Measurements from ENCODE around the gene TLE3.

TLE3 gene

DNA sequence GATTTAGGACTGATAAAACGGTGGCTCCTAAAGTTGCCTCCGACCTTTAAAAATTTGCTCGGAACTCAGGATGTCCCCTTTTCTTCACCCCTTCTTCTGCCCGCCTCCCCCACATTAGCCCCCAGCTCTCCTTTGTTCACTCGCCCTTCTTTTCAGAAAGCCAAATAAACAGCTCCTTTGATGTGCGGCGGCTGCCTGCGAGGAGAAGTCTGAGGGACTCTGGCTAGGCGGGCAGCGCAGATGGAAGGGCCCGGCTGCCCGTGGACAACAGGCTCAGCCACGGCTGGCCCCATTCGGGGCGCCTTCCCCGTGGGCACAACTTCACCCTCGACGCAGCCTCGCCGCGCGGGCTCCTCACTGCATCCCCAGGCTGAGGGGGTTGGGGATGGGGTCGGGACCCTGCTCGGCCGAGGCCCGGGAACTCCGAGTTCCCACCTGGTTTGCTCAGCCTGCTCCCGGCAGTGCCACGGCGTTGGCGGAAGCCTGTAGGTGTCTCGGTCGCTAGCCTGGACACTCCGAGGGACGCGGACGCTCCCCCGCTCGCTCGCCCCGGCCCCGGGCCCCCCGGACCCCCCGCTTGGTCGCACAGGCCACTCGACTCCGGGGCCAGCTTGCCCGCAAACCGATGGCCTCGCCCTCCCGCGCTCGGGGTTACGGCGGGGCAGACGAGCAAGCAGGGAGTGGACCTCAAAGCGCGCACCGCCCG is 897 bp upstream of the TLE3 start:
- peak; percentile 52 for DNase-seq (ENCODE audit: low spot score)

- DNase-seq (ENCODE audit: low spot score): no peak
Observed at GRCh38 chr15:70098153-70098460, 390 bp upstream of the TLE3 start.

DNA sequence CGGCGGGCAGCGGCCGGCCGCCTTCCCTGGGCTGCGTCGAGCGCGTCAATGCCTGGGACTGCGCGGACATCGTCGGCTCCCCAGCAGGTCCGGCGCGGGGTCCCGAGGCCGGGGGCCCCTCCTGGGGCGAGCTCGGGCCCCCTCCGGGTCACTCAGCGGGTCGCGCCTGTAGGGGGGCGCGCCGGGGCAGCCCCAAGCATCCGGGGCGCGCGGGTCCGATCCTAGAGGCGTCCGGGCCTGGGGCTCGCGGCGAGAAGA is 725 bp downstream of the TLE3 start:
- no peak for DNase-seq (ENCODE audit: low spot score)

DNA sequence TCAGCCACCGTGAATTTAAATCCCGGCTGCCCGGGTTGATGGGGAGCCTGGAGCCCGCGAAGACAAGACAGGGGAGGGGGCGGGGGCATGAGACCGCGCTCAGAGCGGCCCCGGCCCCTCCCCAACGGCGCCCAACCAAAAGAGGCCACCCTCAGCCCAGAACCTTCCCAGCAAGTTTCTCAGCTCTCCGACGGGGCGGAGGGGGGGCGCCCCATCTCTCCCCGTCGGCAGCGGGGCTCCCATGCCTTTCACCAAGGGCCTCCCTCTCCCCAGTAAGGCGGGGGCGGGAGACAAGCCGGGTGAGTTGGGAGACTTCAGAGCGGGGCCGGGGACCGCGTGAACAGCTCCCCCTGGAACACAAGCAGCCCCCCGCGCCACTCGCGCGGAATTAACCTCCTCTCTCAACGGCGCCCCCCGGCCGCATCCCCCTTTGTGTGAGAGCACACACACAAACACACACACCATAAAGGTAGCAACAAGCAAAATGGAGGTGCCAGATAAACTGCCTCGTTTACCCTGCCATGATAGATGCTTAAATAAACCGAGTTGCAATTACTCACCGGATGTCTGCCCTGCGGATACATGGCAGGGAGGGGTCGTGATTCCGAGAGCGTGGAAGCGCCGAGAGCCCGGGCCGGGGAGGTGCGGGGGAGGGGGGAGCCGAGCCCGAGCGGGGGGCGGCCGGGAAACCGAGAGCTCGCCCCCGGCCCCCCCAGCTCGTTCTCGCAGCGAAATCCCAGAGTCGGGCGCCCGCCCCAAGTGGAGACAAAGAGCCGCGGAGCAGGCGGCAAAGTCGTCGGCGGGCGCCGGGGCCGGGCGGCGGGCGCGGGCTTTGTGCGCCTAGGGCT is 1.3 kb downstream of the TLE3 start:
- DNase-seq (ENCODE audit: low spot score): peak; percentile 27

DNA sequence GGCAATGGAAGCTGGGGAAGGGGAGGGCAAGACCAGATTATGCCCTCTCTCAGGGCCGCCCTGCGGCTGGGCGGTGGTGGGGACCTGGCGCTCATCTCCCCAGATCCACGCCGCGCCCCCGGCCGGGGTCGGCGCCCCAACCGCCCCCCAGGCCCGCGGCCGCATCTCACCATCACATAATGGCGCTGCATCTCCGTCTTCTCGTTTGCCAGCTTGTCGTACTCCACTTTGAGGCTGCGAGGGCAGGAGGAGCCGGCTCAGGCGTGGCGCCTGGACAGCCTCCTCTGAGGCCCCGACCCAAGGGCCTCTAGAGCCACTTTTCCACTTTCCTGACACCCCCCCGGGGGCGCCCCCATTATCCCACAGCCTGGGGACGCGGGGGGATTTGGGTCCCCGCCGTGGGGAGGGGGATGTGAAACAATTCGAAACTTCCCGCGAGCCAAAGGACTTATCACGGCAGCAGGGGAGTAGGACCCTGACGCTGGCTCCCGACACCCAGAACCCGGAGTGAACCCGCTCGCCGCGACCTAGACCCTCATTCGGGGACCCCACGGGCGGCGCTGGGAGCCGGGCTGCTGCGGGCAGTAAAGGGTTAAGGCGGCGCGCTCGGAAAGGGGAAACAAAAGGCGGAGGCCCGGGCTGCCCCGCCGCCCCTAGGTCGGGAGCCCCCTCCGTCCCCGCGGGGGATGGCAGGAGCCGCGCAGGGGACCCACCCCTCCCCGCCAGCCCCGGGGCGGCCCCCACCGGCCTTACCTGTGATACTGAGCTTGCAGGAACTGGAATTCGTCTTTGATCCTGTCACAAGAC is 2.1 kb downstream of the TLE3 start:
- DNase-seq (ENCODE audit: low spot score): peak; percentile 23

GRCh38 chr15:70094690-70095311 is 2.9 kb downstream of the TLE3 start:
- peak; percentile 16 for DNase-seq (ENCODE audit: low spot score)

DNA sequence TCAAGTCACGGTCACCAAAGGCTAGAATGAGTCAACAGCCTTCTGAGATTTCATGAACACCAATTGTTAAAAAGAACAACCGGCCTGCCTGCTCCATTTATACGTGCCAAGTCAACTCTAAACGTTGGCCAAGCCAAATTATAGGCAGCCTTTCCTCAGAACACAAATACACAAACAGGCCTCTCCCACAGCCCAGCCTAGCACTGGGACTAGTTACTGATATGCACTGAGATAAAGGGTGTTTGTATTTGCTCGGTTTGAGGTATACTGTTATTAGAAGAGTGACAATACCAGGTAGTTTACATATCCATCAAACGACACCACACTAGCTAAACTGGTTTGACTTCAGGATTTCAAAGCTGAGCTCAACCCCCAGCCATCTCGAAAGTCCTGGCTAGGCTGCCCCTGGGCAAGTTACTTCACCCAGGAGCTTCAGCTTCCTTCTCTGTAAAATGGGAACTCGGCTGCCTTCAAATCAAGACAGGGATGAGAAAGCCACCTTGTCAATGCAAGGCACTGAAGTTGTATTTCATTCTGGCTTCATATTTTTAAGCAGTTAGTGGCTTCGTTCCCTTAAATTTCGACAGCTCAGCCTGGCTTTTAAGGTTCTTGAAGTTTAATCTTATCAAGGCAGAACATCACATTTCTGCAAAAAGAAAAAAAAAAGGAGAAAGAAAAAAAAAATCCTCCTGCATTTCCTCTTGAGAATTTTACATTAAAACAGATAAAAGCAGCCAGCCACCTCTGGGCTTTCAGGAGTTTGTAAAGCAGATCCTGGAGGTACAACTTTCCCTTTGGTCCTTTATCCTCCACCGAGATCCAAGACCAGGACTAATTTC is 4.0 kb downstream of the TLE3 start:
- peak; percentile 25 for DNase-seq (ENCODE audit: low spot score)

DNA sequence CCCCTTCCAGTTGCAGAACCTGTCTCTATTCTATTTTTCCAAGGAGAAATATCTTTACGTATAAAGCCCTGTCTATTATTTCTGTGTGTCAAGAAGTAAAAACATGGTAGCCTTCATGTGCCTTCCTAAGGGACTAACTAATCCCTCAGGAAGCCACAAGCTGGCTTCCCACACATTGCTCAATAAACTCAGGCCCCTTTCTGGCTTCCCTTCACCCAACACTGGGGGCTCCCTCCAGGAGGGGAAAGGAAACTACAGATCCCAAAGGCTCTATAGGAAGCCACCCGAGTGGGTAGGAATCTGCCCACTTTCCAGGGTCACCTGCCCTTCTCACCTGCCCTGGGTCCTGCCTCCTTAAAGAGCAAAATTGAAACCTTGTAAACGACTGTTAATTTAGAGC is 4.6 kb downstream of the TLE3 start:
- DNase-seq (ENCODE audit: low spot score): no peak

- no peak for DNase-seq (ENCODE audit: low spot score)
Observed at GRCh38 chr15:70092464-70093027, 5.2 kb downstream of the TLE3 start.

DNA sequence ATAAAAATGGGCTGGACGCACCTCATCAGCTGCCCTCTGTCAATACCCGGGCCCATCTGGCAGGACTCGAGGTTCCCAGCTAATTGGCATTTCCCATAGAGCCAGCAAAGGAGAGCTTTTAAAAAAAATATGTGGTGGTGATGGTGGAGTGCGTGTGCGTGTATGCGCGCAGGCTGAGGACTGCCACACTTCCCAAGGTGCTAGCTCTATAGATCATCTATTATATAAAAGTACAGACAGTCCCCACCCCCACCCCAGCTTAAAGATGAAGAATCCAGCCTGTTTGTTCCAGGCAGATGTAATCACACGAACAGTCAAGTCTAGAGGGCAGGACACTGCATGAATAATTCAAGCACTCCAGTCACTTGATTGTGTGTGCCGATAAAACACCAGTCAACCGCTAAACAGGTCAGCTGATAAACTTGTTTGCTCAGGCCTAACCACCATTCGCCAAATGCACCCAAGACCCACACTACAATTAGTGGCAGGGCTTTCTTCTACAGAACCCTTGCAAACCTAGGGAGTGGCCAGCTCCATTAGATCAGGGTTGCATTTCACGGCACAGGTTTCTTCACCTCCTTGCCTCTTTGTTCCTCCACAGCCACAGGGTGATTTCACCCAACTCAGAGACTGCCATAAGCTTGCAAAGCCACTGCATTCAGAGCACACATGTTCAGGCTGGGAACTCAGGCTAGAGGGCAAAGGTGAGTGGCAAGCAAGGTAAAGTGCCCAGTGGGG is 5.8 kb downstream of the TLE3 start:
- no peak for DNase-seq (ENCODE audit: low spot score)

DNA sequence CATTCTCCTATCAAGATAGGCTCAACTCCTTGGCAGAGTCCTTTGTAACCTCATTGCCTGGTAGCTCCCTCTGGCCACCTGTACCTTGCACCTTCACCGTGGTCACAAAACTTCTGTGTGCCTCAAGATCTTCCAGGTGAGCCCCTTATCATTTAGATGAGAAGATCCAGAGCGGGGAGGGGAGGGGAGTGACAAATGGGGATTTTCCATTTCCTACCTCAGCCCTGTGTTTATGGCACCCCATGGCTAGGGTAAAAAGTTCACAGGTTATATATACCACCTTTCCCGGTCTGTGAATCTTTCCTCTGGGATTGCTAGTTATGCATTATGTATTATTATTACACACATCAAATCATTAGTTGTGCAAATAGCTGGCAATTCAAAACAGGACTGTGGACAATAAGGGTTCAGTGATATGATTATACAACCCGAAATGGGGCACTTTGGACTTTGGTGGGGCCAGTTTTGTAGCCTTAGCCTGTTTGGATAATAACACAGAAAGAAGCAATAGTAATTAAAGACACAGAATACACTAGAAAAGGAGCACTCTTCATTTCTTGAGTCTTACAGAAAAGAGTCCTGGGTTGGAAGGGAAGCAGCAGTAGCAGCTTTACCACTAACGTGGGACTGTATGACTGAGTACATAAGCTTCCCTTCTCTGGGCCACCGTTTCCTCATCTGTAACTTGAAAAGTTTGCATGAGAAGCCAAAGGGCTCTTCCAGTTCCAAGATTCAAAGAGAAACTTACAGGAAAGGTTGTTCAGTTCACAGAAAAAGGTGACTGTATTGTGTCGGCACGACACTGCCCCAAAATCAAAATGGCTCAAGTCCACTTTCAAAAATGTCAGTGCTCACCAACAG is 7.1 kb downstream of the TLE3 start:
- no peak for DNase-seq (ENCODE audit: low spot score)

GRCh38 chr15:70089692-70089971 is 8.1 kb downstream of the TLE3 start:
- DNase-seq (ENCODE audit: low spot score): no peak

GRCh38 chr15:70088887-70089691 is 8.6 kb downstream of the TLE3 start:
- DNase-seq (ENCODE audit: low spot score): no peak

DNA sequence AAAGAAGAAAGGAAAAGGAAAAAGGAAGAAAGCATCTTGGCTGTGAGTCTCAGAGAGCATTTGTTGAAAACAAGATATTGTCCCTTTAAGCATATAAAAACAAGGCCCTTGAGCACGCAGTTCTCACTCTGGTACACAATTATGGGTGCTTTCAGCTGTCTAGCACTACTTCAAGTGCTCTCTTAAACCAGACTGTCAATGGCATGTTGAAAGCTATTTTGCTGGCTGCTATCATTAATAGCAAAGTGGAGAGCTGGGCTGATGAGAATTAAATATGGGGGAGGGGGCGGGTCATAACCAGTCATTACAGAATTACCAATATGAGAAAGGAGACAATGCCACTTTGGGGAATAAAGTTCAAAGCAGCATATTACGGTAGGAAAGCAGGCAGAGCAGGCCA is 9.3 kb downstream of the TLE3 start:
- no peak for DNase-seq (ENCODE audit: low spot score)

- no peak for DNase-seq (ENCODE audit: low spot score)
Observed at GRCh38 chr15:70087708-70088352, 9.9 kb downstream of the TLE3 start.

DNA sequence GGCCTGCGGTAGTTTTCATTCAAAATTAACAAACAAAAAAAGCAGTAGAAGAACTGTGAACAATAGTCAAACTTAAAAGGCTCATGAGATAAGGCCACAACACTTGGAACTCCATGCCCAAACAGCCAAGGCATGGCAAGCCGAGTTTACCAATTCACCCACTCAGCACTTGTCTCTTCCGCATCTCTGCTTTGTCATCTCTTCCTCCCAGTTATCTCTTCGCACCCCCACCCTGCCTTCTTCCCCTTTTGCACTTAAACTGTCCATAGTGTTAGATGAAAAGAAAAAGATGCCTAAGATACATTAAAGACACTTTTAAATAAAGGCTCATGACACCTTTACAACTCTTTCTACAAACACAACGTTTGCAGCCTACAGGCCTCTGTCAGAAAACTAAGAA is 11.1 kb downstream of the TLE3 start:
- no peak for DNase-seq (ENCODE audit: low spot score)

DNA sequence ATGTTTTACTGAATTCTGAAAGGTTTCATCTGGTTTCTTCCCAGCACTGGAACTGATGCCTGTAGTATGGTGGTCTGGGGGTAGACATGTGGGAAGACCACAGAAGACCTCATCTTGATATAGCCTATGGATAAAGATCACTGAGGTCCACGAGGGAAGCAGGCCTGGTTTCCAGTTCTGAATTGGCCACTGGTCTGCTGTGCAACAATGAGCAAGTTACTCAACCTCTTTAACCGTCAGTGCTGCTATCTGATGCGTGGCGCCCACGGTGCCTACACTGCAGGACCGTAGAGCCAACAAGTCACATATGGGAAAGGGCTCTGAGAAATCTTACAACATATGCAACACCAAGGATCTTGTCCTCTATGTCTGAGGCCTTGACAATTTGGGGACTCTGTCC is 13.3 kb downstream of the TLE3 start:
- DNase-seq (ENCODE audit: low spot score): no peak

DNA sequence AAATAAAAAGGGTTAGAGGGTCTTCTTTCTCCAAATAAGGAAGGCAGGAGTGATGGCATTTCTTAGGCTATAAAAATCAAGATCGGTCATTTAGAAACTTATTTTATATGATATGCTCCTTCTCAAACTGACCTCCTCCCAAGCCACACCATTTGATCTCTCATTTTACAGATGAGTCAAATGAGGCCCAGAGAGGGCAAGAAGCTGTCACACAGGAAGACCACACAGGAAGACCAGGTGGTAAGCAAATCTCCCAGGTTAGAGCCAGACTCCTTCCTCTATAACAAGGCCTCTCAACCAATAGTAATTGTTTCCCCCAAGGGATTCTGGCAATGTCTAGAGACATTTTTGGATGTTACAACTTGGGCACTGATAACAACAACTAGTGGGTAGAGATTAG is 13.8 kb downstream of the TLE3 start:
- no peak for DNase-seq (ENCODE audit: low spot score)

- DNase-seq (ENCODE audit: low spot score): no peak
Observed at GRCh38 chr15:70083418-70083817, 14.3 kb downstream of the TLE3 start.

All from cerebellar cortex (tissue), 1 donor.